GM18870 (cell line): ENCODE measurements around the gene C1orf52.

Experiments
- ATAC-seq: cut with Tn5 transposase; IDR thresholded peaks from one replicate; pipeline ENCODE4 v1.9.1; 2021; ENCODE audit warnings: moderate library complexity; ENCODE audit not compliant: unreplicated experiment

Gene C1orf52

DNA sequence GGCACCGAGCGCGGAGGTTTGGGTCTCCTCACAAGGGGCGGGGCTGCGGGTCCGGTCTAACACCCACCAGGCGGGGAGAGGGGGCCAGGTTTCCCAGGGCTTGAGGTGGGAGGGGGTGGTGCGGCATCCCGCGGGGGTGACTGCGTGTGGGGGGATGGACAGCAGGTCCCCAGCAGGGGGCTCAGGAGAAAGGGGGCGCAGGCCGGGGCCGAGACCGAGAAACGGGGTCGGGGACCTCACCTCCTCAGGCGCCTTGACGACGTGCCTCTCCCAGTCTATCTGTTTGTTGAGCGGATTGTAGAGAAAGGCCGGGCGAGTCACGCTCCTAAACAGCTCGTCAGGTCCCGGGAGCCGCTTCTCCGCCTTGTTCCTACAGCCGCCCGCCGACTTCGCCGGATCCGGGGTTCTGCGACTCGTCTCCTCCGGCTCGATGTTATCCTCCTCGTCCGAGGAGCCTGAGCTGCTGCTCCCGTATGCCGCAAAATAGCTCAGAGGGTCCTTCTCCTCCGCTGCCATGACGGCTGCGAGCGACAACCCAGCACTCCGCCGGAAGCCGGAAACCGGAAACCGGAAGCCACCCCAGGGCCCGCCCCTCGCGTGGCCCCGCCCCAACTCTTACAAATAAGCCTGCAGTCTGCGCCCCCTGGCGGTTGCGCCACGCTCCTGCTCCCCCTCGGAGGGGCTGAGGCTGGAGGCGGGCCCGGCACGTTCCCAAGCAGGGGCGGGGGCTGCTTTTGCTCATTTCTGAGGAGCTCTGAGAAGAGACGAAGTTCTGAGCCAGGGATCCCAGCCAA is at the start of gene C1orf52:
C1orf52 (minus strand) TSS at position 545 of the 794 bp plus-strand sequence; CDS start at position 516, 29 bp downstream.
- ATAC-seq = peak; percentile 94

DNA sequence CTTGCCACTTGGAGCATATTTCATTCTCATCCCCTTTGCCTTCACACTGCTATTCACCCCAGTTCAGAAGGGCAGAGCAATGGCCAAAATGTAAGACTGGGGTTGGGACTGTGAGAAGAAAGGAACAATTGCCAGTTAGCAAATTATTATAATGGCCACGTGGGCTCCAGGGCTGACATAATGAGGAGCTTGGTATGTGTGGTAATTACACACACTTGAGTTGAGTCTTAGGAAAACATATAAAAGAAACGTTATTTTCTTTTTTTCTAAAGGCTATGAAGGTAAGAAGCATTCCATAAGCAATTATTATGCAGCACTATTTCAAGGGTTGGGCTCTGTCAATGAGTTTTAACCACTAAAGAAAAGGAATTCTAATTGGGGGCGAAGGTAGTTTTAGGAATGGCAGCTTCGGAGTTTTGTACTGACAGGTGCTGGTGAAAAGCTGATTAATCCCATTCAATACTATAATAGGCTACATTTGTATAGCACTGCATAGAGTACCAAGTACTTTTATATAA is 49.4 kb upstream of the C1orf52 start:
- ATAC-seq = no peak

DNA sequence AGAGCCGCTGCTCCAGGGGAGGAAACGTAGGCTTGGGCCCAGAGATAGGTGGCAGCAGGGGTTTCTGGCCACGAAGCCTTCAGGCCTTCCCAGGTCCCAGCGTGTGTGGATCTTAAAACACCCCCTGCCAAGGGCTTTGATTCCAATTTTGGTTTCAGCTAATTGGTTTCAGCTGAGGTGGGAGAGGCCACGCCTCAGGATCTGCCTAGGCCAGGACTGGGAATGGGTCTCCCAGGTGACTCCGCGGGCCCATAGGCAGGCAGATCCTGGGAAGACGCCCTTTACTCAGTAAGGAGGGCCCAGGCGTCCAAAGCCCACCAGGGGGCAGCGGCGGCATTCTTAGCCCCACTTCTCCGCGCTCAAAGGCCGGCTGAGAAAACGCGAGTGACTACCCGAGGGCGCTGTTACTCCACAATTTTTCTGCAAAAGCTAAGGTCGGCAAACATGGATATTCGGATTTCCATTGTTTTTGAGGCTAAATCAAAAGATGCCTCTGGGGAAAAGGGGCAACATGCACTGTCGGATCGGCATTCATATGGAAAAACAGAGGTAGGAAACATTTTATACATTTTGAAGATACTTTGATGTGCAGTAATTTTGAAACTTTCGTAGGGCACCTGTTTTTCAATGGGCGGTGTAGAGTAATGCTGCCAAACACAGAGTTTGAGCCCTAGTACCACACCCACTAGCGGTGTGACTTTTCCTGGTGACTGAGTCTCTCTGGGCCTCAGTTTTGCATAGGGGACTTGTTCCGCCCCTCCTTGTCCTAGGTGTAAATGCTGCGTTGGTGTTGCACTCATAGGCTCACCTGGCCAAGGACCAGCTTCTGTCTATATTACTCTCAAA is 48.7 kb upstream of the C1orf52 start:
- peak; percentile 77 for ATAC-seq

DNA sequence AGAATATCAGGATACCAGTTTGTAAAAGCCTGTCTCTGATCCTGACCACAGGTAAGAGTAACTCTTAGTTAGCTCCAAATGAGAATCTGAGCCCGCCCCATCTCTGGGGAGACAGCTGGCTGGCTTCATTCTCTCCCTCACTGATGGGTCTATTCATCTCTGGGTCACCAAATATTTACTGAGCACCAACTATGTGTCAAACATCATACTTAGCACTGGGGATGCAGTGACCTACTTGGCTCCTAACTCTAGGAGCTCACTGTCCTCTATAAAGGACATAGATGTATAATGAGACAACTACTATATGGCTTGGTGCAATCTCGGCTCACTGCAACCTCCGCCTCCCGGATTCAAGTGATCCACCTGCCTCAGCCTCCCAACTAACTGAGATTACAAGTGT is 46.8 kb upstream of the C1orf52 start:
- ATAC-seq = no peak

DNA sequence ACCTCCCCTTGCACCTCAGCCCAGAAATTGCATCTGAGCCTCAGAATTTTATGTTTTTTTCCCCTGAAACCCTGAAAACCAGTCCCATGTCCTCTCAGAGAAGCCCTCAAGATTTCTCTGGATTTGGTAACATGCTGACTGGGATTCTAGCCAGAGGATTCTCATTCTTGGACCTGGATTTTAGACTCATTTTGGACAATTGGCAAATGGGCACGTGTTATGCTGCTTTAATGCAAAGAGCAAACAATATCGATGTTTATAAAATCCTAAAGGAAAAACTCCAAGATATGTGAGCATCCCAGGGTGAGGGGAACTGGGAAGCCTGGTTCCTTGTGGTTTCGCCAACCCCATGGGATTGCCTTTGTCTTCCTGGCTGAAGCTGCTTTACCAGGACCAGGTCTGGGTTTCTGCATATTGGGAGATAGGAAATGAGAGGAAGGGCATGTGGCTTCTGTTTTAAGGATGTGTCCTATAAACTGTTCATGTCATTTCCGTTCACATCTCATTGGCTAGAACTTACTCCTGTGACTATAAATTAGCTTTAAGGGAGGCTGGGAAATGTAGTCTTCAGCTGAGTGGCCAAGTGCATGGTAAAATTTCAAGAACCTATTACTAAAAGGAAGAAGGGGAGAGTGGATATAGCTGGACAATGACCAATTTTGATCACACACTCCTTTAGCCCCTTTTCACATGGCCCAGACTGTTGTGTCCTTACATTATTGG is 44.1 kb upstream of the C1orf52 start:
- no peak for ATAC-seq

DNA sequence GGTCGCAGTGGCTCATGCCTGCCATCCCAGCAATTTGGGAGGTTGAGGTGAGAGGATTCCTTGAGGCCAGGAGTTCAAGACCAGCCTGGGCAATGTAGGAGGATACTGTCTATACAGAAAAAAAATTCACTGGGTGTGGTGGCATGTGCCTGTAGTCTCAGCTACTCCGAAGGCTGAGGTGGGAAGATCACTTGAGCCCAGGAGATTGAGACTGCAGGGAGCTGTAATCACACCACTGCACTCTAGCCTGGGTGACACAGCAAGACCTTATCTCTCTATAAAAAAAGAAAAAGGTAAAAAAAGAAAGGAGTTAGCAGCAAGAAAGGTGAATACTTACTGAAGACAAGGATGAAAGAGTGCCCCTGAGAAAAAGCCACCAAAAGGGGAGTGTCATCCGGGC is 40.7 kb upstream of the C1orf52 start:
- ATAC-seq = no peak

DNA sequence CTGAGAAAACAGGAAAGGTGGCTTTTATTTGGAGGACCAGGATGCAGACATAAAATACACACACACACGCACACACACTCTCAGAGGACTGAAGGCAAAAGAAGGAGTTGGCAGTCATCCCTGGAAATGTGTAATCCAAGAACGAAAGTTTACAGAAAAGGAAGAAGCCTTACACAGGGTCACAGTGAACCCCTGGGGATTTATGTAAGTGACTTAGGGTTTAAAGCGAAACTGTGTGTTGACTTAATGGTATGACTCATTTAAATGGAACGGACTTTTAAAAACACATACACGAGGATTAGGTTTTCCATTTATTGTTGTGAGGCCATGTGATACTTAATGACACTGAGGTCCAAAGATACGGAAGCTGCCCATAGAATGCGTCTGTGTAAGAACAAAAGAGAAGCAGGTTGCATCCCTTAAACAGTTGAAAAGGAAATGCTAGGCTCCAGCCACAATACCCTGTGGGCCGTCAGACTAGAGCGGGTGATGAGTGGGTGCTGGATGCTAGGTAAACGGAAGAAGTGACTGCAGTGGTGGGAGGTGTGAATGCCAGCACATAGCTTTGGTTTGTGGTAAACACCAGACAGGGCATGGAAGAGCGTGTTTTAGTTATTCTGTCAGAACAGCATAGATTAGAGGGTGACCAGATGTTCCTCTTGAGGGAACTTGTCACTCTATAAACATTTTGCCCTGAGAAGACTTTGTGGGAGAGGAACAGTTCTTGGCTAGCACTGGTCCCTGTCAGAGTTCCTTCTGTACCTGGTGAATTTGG is 38.6 kb upstream of the C1orf52 start:
- ATAC-seq = peak; percentile 94

DNA sequence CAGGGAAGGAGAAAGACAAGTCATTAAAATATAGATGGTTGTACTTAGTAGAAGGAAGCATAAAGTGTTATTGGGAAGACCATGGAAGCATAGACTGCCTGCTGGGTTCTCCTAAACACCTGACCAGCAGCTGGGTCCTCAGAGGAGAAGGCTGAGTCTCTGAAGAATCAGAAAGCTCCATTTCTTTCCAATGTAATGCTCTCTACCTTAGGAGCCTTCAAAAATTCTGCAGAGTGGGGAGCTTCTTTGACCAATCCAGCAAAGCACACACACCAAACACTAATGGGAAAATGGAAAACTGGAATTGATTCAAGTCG is 38.0 kb upstream of the C1orf52 start:
- no peak for ATAC-seq

DNA sequence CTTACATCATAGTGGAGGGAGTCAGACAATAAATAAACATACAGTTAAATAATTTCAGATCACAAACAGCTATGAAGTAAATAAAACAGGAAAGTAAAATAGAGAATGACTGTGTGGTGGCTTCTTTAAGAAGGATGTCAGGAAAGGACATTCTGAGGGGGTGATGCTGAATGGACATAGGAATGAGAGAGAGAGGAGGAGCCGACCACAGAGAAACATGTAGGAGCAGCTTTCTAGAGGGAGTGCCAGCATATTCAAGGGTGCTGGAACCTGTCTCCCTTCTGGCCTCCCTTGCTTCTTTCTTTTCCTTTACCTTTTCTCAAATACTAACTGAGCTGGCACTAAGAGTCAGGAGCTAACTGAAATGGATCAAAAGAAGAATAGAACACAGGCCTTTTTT is 37.5 kb upstream of the C1orf52 start:
- no peak for ATAC-seq

DNA sequence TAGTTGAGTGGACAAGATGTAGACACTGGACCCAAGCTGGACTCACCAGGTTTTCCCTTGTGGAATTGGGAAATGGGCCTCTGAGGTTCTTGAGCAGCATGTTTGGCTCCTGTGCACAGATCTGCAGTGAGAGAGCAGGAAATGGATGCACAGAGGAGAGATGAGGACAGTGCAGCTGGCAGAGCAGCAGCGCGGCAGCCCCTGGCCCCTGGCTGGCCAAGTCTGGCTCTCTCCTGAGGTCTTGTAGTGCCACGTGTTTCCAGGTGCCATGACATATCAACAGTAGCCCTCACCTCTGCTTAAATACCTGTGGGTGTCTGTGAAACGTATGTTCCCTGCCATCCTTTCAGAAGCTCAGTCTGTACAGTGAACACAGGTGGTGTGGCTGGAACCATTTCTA is 36.2 kb upstream of the C1orf52 start:
- ATAC-seq = no peak

DNA sequence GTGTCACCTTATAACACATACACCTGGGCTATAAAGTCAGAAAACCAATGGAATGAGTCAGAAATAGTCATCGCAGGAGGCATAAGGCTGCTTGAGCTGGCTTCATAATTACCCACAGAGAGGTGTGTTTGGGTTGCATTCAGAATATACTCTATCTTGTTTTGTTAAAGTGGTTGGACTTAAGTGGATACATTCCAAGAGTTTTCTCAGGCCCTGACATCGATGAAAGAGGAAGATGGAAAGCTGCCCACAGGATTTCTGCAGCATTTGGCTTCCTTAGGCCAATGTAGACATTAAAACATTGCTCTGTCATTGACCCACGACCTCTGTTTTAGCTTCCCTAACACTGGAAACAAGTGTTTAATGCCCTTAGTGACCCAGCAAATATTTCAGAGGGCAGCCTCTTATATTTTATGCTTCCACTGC is 35.6 kb upstream of the C1orf52 start:
- no peak for ATAC-seq

DNA sequence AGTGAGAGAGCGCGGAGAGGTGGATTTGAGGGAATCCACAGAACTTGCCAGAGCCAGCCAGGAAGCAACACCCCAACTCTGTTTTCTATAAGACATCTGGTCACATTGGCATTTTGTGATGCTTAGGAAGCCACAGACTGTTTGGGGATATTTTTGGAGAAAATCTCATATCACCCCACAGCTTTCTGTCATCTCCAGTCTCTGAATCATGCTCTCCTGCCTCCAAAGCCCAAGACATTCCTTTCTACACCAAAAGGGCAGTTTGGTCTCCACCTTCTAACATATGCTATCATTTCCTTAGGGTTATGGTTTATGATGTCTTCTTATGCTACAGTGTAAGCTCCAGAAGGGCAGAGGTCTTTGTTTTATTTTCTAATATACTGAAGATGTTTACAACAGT is 31.4 kb upstream of the C1orf52 start:
- ATAC-seq = no peak

DNA sequence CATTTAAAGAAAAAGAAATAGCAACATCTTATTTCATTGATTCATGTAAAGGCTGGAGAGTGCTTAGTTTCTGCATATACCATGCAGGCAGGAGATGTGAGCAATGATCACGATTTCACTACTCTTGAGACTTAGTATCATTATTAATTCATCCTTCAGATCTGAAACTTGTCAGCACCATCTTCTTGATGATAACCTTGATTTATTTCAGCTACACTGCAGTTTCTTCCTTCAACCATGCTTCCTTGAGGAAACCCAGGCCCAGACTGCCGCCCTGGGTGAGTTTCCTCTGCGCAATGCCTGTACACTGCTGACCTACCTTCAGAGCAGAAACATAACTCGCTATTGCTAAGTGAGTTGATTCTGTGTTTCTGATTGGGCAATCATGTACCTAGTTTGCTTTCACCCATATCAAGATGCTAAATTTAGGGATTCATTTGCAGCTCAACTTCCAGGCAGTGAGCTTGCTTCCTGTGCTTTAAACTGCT is 30.4 kb upstream of the C1orf52 start:
- ATAC-seq = no peak

DNA sequence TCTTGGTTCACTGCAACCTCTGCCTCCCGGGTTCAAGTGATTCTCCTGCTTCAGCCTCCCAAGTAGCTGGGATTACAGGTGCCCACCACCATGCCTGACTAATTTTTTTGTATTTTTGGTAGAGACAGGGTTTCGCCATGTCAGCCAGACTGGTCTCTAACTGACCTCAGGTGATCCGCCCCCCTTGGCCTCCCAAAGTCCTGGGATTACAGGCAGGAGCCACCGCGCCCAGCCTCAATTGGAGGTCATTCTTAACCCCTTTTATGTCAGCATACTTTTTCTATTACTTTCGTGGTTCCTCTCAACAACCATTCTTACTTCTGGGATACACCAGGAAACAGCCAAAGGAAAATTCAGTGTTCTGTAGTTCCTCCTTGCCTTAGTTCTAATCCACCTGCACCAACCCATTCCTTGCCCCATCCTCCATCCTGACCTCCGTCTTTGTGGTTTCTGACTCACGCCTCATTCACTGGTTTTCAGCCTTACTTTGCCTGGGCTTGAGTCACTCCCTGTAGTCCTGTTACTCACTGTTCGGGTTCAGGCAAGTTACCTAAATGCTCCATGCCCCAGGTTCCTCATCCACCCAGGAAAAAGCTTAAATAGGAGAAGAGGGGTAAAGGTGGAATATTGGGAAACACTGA is 29.9 kb upstream of the C1orf52 start:
- ATAC-seq = no peak

DNA sequence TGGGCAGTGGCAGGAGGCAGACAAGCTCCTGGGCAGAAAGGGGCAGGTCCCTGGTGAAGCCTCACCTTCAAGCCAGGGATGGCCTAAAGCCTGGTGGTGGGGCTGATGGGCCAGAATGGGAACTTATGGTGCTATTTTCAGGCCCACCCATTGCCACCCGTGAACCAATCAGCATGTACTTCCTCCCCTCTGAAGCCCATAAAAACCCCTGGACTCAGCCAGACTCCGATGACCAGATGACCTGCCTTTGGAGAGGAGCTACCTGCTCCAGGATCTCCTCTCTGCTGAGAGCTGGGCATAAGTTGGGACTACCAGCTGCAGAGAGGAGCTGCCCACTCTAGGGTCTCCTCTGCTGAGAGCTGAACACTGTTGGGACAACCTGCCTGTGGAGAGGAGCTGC is 24.7 kb upstream of the C1orf52 start:
- no peak for ATAC-seq

DNA sequence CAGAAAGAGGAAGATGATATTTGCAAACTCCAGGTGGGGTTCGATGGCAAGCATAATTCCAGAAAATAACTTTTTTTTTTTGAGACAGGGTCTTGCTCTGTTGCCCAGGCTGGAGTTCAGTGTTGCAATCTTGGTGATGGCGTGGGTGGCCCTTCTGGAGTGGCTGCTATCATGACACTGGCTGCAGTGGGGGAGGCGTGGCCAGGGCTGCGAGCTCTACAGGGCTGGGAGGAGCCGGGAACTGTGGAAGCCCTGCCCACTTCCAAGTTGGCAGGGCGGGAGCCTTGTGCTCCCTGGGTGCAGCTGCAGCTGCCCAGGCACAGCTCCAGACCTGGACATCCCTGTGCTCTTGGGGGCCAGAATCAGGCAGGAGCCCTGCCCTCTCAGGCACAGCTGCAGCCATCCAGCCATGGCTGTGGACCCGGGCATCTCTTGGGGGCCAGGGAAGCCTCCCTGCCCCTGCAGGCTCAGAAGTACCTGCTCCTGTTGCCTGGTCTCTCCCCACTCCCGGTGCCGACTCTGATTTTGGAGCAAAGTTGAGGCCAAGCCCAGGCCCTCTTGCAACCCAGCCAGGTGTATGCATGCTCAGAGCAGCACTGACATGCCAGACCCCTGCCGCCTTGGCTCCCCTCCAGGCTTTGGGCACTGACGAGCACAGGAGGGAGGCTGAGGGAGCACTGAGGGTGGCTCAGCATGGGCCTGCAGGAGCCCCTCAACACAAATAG is 24.2 kb upstream of the C1orf52 start:
- ATAC-seq = no peak

DNA sequence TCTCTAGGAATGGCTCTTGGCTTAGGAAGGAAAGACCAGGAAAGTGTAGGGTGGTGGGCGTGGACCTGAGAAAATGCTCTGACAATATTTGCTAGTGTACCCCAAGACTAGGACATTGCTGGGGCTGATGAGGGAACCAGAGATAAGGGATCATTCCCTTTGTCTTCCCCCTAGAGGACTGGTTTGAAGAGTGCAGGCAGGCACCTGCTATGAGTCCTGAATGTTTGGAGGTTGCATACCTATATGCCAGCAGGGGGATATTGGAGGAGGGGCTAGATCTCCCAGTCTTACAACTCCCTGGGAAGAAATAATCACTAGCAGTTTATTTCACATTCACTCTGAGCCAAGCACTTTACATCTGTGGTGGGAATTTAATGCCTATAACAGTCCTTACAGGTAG is 23.0 kb upstream of the C1orf52 start:
- ATAC-seq = no peak

DNA sequence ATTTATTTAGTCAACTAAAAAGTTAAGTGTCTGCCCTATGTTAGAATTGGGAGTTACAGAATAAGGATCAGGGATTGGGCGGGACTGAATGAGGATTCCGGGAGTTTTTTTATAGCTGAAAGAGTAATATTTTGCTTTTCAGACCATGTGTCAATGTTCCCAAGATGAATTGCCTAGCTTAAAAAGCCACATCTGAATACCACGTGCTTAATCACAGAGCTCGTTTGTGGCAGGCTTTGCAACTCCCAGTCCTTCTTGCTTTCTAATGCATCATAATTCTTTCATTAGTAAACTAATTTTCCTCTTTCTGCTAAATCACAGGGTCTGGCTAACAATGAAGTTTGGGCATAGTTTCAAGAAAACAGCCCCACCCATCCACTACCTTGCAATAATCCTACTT is 21.2 kb upstream of the C1orf52 start:
- no peak for ATAC-seq

DNA sequence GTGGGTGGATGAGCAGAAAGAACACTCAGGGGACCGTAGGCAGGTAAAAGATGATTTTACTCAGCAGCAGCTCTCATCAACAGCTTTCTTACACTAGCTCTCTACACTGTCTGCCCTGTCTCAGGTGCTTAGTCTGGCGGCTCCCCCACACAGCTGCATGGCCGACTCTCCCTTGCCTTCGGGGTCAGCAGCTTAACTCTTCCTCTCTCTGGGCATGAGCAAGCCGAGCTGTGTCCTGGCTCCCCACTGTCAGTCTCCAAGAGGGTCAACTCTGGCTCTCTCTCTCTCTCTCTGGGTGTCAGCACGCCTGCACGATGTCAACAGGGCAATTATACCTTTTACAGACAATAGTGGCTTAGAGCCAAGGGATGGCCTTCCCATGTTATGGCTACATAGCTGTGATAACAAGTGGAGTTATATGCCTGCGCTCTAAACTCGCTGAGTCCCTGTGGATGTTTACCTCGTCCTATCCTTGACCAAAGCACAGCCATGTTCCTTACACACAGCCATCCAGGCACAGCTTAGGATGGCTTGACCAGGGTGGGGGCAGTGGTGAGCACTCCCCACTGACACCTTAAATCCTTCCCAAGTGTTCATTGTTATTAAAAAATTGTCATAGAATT is 20.1 kb upstream of the C1orf52 start:
- no peak for ATAC-seq
